ENCODE data around the gene MYO3B. TPM values are rescaled to one million over a fixed set of nuclear protein-coding genes. Genes with fewer than 3 reads are reported as not detected.

The MYO3B gene
- polyA plus RNA-seq, 1 of the 3 experiments (the other 2 are of a cell fraction): not detected

DNA sequence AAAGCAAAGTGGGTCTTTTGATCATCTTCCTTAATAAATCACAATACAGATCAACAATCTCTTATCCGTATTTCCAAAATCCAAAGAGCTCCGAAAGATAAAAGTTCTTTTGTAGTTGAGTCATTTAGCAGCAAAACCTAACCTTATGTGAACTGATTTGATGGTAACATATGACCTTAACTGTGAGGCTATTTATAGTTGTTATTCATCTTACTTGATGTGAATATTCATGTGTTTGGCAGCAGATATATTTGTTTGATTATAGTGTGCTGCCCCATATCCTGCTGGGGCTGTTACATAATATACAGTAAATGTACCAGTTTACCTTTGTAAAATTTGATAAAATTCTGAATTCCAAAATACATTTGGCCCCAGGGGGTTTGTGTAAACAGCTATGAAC lies 158.5 kb downstream of the MYO3B start:
- TF ChIP-seq NRF1 (IDR thresholded peaks at IDR 0.05; ENCODE audit: low read depth, low read length) (no peak), FOSL2 (IDR thresholded peaks at IDR 0.05; ENCODE audit: borderline replicate concordance, low read depth) (no peak), RAD21 (IDR thresholded peaks at IDR 0.05; ENCODE audit: low read length) (no peak), MXI1 (IDR thresholded peaks at IDR 0.05; ENCODE audit: low read depth, low read length) (no peak), RXRA (IDR thresholded peaks at IDR 0.05; ENCODE audit: borderline replicate concordance, low read depth) (no peak), GABPA (IDR thresholded peaks at IDR 0.05; ENCODE audit: low read depth) (no peak)
- TF ChIP-seq, protein P1, sequence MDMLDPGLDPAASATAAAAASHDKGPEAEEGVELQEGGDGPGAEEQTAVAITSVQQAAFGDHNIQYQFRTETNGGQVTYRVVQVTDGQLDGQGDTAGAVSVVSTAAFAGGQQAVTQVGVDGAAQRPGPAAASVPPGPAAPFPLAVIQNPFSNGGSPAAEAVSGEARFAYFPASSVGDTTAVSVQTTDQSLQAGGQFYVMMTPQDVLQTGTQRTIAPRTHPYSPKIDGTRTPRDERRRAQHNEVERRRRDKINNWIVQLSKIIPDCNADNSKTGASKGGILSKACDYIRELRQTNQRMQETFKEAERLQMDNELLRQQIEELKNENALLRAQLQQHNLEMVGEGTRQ (IDR thresholded peaks at IDR 0.05; ENCODE audit: borderline replicate concordance, low read depth, low read length): no peak
- TF ChIP-seq, protein P2, sequence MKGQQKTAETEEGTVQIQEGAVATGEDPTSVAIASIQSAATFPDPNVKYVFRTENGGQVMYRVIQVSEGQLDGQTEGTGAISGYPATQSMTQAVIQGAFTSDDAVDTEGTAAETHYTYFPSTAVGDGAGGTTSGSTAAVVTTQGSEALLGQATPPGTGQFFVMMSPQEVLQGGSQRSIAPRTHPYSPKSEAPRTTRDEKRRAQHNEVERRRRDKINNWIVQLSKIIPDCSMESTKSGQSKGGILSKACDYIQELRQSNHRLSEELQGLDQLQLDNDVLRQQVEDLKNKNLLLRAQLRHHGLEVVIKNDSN (IDR thresholded peaks at IDR 0.05; ENCODE audit: borderline replicate concordance, low read depth): no peak
- no peaks in the 10 kb centered on the region for H3K36me3 ChIP-seq (replicated peaks in 1 of 2; ENCODE audit: control insufficient read depth in 1 of 2, insufficient read depth in 2 of 2, low read length in 1 of 2)
- ChIA-PET CTCF (interaction anchor here (1.6 to 2.0 kb wide), 3 partner anchors 12 to 480 kb away, joined by 5 to 8 read pairs (median 5); partner anchors contain the start of gene GAD1), POLR2A (no interaction called here)
- no peaks in the 10 kb centered on the region for H3F3A ChIP-seq (replicated peaks; ENCODE audit: insufficient read depth)
- no peaks in the 10 kb centered on the region for H3K79me2 ChIP-seq (ENCODE audit: insufficient read depth)
- no peak overlapping the region for H3K4me3 ChIP-seq (ENCODE audit: low read depth in 2 of 2, low read length in 1 of 2)
- no peak overlapping the region for H3K4me2 ChIP-seq
- no peaks in the 10 kb centered on the region for H4K20me1 ChIP-seq (ENCODE audit: insufficient read depth)
- H2AFZ ChIP-seq (ENCODE audit: low read depth): no peak overlapping the region
- H3K9me2 ChIP-seq: no peaks in the 10 kb centered on the region
- WGBS (ENCODE audit: low lambda C conversion rate): 58% methylated on average over 2 of the region's 2 CpGs
- H3K9ac ChIP-seq: no peak overlapping the region
- DNase-seq: no peak
- H3K4me1 ChIP-seq (ENCODE audit: control insufficient read depth in 1 of 2, insufficient read depth in 2 of 2, low read depth in 1 of 2, low read length in 1 of 2): no peaks in the 10 kb centered on the region; a peak in 1 of 4 replicates
- H3K27me3 ChIP-seq (ENCODE audit: insufficient read depth): no peaks in the 10 kb centered on the region
- no peaks in the 10 kb centered on the region for H3K9me3 ChIP-seq
- no peak overlapping the region for H3K27ac ChIP-seq (ENCODE audit: low read depth in 2 of 2, low read length in 1 of 2)

DNA sequence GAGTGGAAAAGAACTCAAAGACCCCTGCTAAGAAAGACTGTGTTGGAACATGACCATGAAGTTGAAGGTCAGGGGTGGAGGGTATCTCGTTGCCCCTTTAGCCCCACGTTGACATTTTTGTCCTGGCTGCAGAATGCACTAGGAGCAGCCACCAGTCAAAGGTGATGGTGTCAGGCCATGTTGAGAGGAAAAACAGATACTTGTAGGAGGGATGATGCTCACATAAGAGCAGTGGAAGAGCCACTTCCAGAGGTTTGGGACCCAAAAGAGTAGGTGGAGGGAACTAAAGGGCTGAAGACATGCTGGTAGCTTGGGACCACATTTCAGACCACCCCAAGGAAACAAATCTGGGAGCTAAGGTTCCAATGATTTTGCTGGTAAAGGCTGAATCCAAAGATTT lies 159.0 kb downstream of the MYO3B start:
- no peaks in the 10 kb centered on the region for H3K79me2 ChIP-seq (ENCODE audit: insufficient read depth)
- no peaks in the 10 kb centered on the region for H3K27me3 ChIP-seq (ENCODE audit: insufficient read depth)
- POLR2A ChIA-PET: no interaction called here
- no peak overlapping the region for H2AFZ ChIP-seq (ENCODE audit: low read depth)
- no peak for DNase-seq
- H3K9ac ChIP-seq: no peak overlapping the region
- no peaks in the 10 kb centered on the region for H3K36me3 ChIP-seq (replicated peaks in 1 of 2; ENCODE audit: control insufficient read depth in 1 of 2, insufficient read depth in 2 of 2, low read length in 1 of 2)
- H3K4me3 ChIP-seq (ENCODE audit: low read depth in 2 of 2, low read length in 1 of 2): no peak overlapping the region
- no peaks in the 10 kb centered on the region for H3K9me2 ChIP-seq
- H3F3A ChIP-seq (replicated peaks; ENCODE audit: insufficient read depth): no peaks in the 10 kb centered on the region
- H4K20me1 ChIP-seq (ENCODE audit: insufficient read depth): no peaks in the 10 kb centered on the region
- H3K9me3 ChIP-seq: no peaks in the 10 kb centered on the region
- TF ChIP-seq MXI1 (IDR thresholded peaks at IDR 0.05; ENCODE audit: low read depth, low read length) (no peak), EZH2phosphoT487 (IDR thresholded peaks at IDR 0.05; ENCODE audit: borderline replicate concordance, low read depth) (no peak)
- TF ChIP-seq, protein P3, sequence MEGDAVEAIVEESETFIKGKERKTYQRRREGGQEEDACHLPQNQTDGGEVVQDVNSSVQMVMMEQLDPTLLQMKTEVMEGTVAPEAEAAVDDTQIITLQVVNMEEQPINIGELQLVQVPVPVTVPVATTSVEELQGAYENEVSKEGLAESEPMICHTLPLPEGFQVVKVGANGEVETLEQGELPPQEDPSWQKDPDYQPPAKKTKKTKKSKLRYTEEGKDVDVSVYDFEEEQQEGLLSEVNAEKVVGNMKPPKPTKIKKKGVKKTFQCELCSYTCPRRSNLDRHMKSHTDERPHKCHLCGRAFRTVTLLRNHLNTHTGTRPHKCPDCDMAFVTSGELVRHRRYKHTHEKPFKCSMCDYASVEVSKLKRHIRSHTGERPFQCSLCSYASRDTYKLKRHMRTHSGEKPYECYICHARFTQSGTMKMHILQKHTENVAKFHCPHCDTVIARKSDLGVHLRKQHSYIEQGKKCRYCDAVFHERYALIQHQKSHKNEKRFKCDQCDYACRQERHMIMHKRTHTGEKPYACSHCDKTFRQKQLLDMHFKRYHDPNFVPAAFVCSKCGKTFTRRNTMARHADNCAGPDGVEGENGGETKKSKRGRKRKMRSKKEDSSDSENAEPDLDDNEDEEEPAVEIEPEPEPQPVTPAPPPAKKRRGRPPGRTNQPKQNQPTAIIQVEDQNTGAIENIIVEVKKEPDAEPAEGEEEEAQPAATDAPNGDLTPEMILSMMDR (IDR thresholded peaks at IDR 0.05): no peak
- WGBS (ENCODE audit: low lambda C conversion rate): 0% methylated on average over 2 of the region's 2 CpGs
- CTCF ChIA-PET: interaction anchor here (1.6 to 2.0 kb wide), 3 partner anchors 12 to 480 kb away, joined by 5 to 8 read pairs (median 5); partner anchors contain the start of gene GAD1
- H3K27ac ChIP-seq (ENCODE audit: low read depth in 2 of 2, low read length in 1 of 2): no peak overlapping the region
- H3K4me2 ChIP-seq: no peak overlapping the region
- H3K4me1 ChIP-seq (ENCODE audit: control insufficient read depth in 1 of 2, insufficient read depth in 2 of 2, low read depth in 1 of 2, low read length in 1 of 2): no peaks in the 10 kb centered on the region; a peak in 1 of 4 replicates

Measured in SK-N-SH (cell line).